ENCODE results near the gene DHRSX. TPM values are rescaled to one million over a fixed set of nuclear protein-coding genes. Genes with fewer than 3 reads are reported as not detected.
"Not testable (repeated sequence)": the region's sequence is repeated elsewhere in the genome, so short reads cannot be mapped to it uniquely, and the experiment has no call there.

Gene DHRSX
- total RNA-seq, 1 donor from 2014 or later = 19.0 TPM

DNA sequence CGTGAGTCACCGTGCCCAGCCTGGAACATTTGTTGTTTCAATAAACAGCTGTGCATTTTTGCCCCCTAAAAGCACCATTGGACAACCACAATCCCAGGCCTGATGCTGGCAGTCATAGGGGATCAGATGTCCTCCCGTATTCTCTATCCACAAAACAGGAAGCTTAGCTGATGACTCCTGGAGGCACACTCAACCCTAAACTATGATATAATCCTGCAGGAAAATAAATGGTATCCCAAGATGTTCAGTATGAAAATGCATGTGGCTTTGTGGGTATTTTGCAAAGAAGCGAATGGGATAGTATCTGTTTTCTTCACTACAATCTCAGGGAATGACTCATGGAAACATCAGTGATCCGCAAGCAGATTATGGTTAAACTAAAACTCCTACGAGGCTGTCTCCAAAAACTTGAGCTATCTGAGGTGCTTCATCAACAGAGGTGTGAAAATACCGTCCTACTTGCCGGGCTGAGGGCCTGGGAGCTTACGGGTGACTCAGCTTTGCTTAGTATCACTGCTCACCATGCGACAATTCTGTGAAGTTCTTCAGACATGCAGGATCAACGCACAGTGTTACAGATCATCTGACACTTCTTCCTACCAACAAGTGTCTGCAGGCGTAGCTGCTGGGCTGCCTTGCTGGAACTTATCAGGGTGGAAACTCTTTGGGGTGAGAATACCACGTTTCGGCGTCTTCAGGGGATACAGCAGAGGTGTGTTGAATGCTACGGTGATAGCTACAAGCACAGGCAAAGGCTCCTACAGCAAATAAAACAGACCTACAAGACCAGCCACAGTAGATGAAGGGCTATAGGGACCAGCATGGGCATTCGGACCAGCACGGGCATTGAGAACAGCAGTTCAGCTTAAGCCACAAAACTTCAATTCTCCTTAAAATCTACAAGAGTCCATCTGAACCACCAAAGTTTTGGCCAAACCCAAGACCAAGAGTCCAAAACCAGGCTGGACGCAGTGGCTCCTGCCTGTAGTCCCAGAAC is 148.5 kb downstream of the DHRSX start:
- DNase-seq (ENCODE audit: low read depth) = peak; percentile 22
- FAIRE-seq = peak; percentile 72
- no peak overlapping the region for H3K4me3 ChIP-seq (ENCODE audit: low read depth, low read length)
- no peaks in the 10 kb centered on the region for H3K27me3 ChIP-seq (ENCODE audit: control insufficient read depth, insufficient read depth, low read length)
- no peak for TF ChIP-seq CTCF (IDR thresholded peaks at IDR 0.05; ENCODE audit: insufficient read depth, low read length, severe bottlenecking)
- no peaks in the 10 kb centered on the region for H3K36me3 ChIP-seq (ENCODE audit: control insufficient read depth, insufficient read depth, low read length)

GRCh38 chrX:2351321-2351720 is 149.5 kb downstream of the DHRSX start:
- DNase-seq (ENCODE audit: low read depth) = peak; percentile 51
- no peaks in the 10 kb centered on the region for H3K36me3 ChIP-seq (ENCODE audit: control insufficient read depth, insufficient read depth, low read length)
- FAIRE-seq = no peak
- H3K27me3 ChIP-seq (ENCODE audit: control insufficient read depth, insufficient read depth, low read length) = no peaks in the 10 kb centered on the region
- TF ChIP-seq CTCF (IDR thresholded peaks at IDR 0.05; ENCODE audit: insufficient read depth, low read length, severe bottlenecking) = no peak
- H3K4me3 ChIP-seq (ENCODE audit: low read depth, low read length) = no peak overlapping the region

DNA sequence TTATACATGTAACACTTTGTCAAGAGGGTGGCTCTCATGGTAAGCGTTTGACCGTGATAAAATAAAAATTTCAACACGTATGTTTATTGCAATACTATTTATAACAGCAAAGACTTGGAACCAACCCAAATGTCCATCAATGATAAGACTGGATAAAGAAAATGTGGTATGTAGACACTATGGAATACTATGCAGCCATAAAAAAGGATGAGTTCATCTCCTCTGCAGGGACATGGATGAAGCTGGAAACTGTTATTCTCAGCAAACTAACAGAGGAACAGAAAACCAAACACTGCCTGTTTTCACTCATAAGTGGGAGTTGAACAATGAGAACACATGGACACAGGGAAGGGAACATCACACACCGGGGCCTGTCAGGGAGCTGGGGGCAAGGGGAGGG is 150.1 kb downstream of the DHRSX start:
- H3K27me3 ChIP-seq (ENCODE audit: control insufficient read depth, insufficient read depth, low read length); H3K4me3 ChIP-seq (ENCODE audit: low read depth, low read length); FAIRE-seq; H3K36me3 ChIP-seq (ENCODE audit: control insufficient read depth, insufficient read depth, low read length); DNase-seq (ENCODE audit: low read depth): not testable (repeated sequence)

GRCh38 chrX:2350036-2350435 is 150.7 kb downstream of the DHRSX start:
- not testable (repeated sequence) for DNase-seq (ENCODE audit: low read depth); H3K36me3 ChIP-seq (ENCODE audit: control insufficient read depth, insufficient read depth, low read length); H3K4me3 ChIP-seq (ENCODE audit: low read depth, low read length); FAIRE-seq; H3K27me3 ChIP-seq (ENCODE audit: control insufficient read depth, insufficient read depth, low read length)

DNA sequence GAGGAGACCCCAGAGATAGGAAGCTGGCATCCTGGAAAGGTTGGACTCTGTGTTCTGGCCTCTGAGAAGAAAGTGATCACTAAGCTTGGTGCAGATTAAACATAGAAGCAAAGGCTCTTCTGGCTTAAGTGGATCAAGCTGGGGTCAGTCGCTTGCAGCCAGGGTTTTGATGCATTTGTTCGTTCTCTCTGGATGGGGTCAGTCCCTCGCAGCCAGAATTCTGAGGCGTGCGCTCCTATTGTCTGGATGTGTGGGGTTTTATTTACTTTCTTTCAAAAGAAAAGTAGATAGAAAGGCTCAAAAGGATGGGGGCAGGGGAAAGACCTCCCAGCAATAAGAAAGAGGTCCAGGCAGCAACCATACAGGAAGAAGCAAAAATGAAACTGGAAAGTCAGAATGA is 152.6 kb downstream of the DHRSX start:
- H3K27me3 ChIP-seq (ENCODE audit: control insufficient read depth, insufficient read depth, low read length) = no peaks in the 10 kb centered on the region
- no peaks in the 10 kb centered on the region for H3K36me3 ChIP-seq (ENCODE audit: control insufficient read depth, insufficient read depth, low read length)
- H3K4me3 ChIP-seq (ENCODE audit: low read depth, low read length) = no peak overlapping the region
- DNase-seq (ENCODE audit: low read depth) = no peak
- no peak for TF ChIP-seq CTCF (IDR thresholded peaks at IDR 0.05; ENCODE audit: insufficient read depth, low read length, severe bottlenecking)
- FAIRE-seq = no peak

- H3K36me3 ChIP-seq (ENCODE audit: control insufficient read depth, insufficient read depth, low read length) = no peaks in the 10 kb centered on the region
- no peak overlapping the region for H3K4me3 ChIP-seq (ENCODE audit: low read depth, low read length)
- no peaks in the 10 kb centered on the region for H3K27me3 ChIP-seq (ENCODE audit: control insufficient read depth, insufficient read depth, low read length)
- no peak for TF ChIP-seq CTCF (IDR thresholded peaks at IDR 0.05; ENCODE audit: insufficient read depth, low read length, severe bottlenecking)
- DNase-seq (ENCODE audit: low read depth) = no peak
- no peak for FAIRE-seq
Measured at GRCh38 chrX:2346158-2346557, 154.6 kb downstream of the DHRSX start.
